GM23338 (cell line): ENCODE measurements around the gene C1QBP. TPM values are rescaled to one million over a fixed set of nuclear protein-coding genes. Genes with fewer than 3 reads are reported as not detected.

Experiments used
- ATAC-seq: fragments of 200-7000 bp; cut with Tn5 transposase; 3 replicates; pipeline ENCODE4 v1.9.1; 2020
- DNase-seq: peaks from one replicate; pipeline ENCODE4 v3.0.0-alpha.2; 2015; ENCODE audit warnings: low spot score
- H2AFZ ChIP-seq: fragments of 200-600 bp; sonication (generic); 2 replicates; pipeline ENCODE4 v1.8.0; 2016; ENCODE audit warnings: antibody characterized with exemption, mild to moderate bottlenecking, moderate library complexity
- H3F3A ChIP-seq: fragments of 200-600 bp; sonication (generic); replicated peaks from 2 replicates; pipeline ENCODE4 v1.8.0; 2017; ENCODE audit warnings: antibody characterized with exemption, mixed run types, low read depth
- H3K27ac ChIP-seq: fragments of 200-600 bp; sonication (generic); 2 replicates; pipeline ENCODE4 v1.6.1; 2016; ENCODE audit warnings: low read depth
- H3K27me3 ChIP-seq: fragments of 200-600 bp; sonication (generic); 2 replicates; pipeline ENCODE4 v1.8.0; 2016; ENCODE audit warnings: mild to moderate bottlenecking, mixed run types, moderate library complexity; ENCODE audit not compliant: insufficient read depth
- H3K36me3 ChIP-seq: fragments of 200-600 bp; sonication (generic); 2 replicates; pipeline ENCODE4 v1.8.0; 2016; ENCODE audit warnings: mild to moderate bottlenecking; ENCODE audit not compliant: insufficient read depth
- H3K4me1 ChIP-seq: fragments of 200-600 bp; sonication (generic); 2 replicates; pipeline ENCODE4 v1.8.0; 2016; ENCODE audit warnings: mild to moderate bottlenecking, moderate library complexity; ENCODE audit not compliant: insufficient read depth
- H3K4me2 ChIP-seq: fragments of 200-600 bp; sonication (generic); 2 replicates; pipeline ENCODE4 v1.7.1; 2017; ENCODE audit warnings: mixed run types
- H3K4me3 ChIP-seq: fragments of 200-600 bp; sonication (generic); 2 replicates; pipeline ENCODE4 v1.6.1; 2016; ENCODE audit warnings: mixed run types
- H3K79me2 ChIP-seq: fragments of 200-600 bp; sonication (generic); replicated peaks from 2 replicates; pipeline ENCODE4 v1.8.0; 2017; ENCODE audit warnings: mild to moderate bottlenecking; ENCODE audit not compliant: insufficient read depth
- H3K9me2 ChIP-seq: fragments of 200-600 bp; sonication (generic); 2 replicates; pipeline ENCODE4 v1.8.0; 2017; ENCODE audit not compliant: insufficient read depth
- H4K20me1 ChIP-seq: fragments of 200-600 bp; sonication (generic); replicated peaks from 2 replicates; pipeline ENCODE4 v1.8.0; 2017; ENCODE audit warnings: mild to moderate bottlenecking; ENCODE audit not compliant: insufficient read depth
- H3K27ac Mint-ChIP-seq: 2 replicates; pipeline ENCODE4 v1.8.0; 2020; ENCODE audit warnings: inconsistent platforms, mild to moderate bottlenecking, moderate library complexity, mixed read lengths
- H3K27me3 Mint-ChIP-seq: 3 replicates; pipeline ENCODE4 v1.8.0; 2022; ENCODE audit warnings: low read depth, mild to moderate bottlenecking, moderate library complexity, mixed read lengths, inconsistent platforms; ENCODE audit not compliant: insufficient read depth, poor library complexity
- H3K36me3 Mint-ChIP-seq: 3 replicates; pipeline ENCODE4 v1.8.0; 2021; ENCODE audit warnings: low read depth, mild to moderate bottlenecking, inconsistent platforms, moderate library complexity, mixed read lengths
- H3K4me1 Mint-ChIP-seq: 3 replicates; pipeline ENCODE4 v1.8.0; 2020; ENCODE audit warnings: mild to moderate bottlenecking, inconsistent platforms, mixed read lengths
- H3K4me3 Mint-ChIP-seq: 3 replicates; pipeline ENCODE4 v1.8.0; 2021; ENCODE audit warnings: moderate library complexity, mild to moderate bottlenecking, inconsistent platforms, mixed read lengths
- H3K9me3 Mint-ChIP-seq: 3 replicates; pipeline ENCODE4 v1.8.0; 2020; ENCODE audit warnings: moderate library complexity, mild to moderate bottlenecking, inconsistent platforms, mixed read lengths
- CREB1 ChIP-seq: fragments of 250-450 bp; sonication (Bioruptor Pico); IDR thresholded peaks from 2 replicates; pipeline ENCODE4 v1.5.0; 2020; ENCODE audit warnings: low read depth, mild to moderate bottlenecking, moderate library complexity
- CTCF ChIP-seq, 2 experiments: fragments of 200-600 bp in 1 of 2; sonication (generic) in 1 of 2; conservative IDR thresholded peaks; 2 replicates each; pipeline versions ENCODE4 v1.5.1 to v1.6.1; 2016 to 2017; ENCODE audit warnings: antibody characterized with exemption in 2 of 2, low read depth in 2 of 2, mild to moderate bottlenecking in 2 of 2, moderate library complexity in 1 of 2
- EZH2 ChIP-seq: fragments of 200-600 bp; sonication (generic); IDR thresholded peaks from one replicate; pipeline ENCODE4 v1.8.0; 2017; ENCODE audit warnings: antibody characterized with exemption, mild to moderate bottlenecking, low read depth; ENCODE audit not compliant: unreplicated experiment
- EZH2phosphoT487 ChIP-seq: fragments of 200-600 bp; sonication (generic); IDR thresholded peaks from one replicate; pipeline ENCODE4 v1.8.1; 2018; ENCODE audit warnings: antibody characterized with exemption; ENCODE audit not compliant: unreplicated experiment
- JUNB ChIP-seq: IDR thresholded peaks from one replicate; pipeline ENCODE4 v1.6.1; 2016; ENCODE audit warnings: antibody characterized with exemption; ENCODE audit not compliant: unreplicated experiment
- NANOG ChIP-seq: IDR thresholded peaks from 2 replicates; pipeline ENCODE4 v1.6.1; 2016; ENCODE audit warnings: antibody characterized with exemption, borderline replicate concordance
- POLR2AphosphoS5 ChIP-seq: IDR thresholded peaks from 2 replicates; pipeline ENCODE4 v1.6.1; 2016; ENCODE audit warnings: antibody characterized with exemption, low read depth
- STAT1 ChIP-seq: IDR thresholded peaks from one replicate; pipeline ENCODE4 v1.6.1; 2016; ENCODE audit warnings: antibody characterized with exemption; ENCODE audit not compliant: unreplicated experiment
- ZNF114 ChIP-seq: fragments of 250-450 bp; sonication (Bioruptor Pico); IDR thresholded peaks from 2 replicates; pipeline ENCODE4 v1.5.0; 2020; ENCODE audit warnings: mild to moderate bottlenecking, moderate library complexity
- long read RNA-seq: library from polyadenylated mRNA; unstranded; transcript quantifications from one replicate; pipeline ENCODE4 v2.0.0, GENCODE V29; 2020; ENCODE audit not compliant: unreplicated experiment
- polyA plus RNA-seq: library from polyadenylated mRNA; unstranded; fragments of >200 nt; fragmentation: Nextera tagmentation; extraction: Ambion mirVana; gene quantifications from 2 replicates; pipeline ENCODE4 v1.2.1, GENCODE V29; 2016
- total RNA-seq: library from RNA; depleted of rRNA; stranded (reverse); fragments of >200 nt; shearing (Covaris generic); gene quantifications from 2 replicates; pipeline ENCODE4 v1.2.3, GENCODE V29; 2014; rRNA removed
- TF ChIP-seq, protein P1 (sequence below): fragments of 250-450 bp; sonication (Bioruptor Pico); IDR thresholded peaks from 2 replicates; pipeline ENCODE4 v1.5.0; 2020; ENCODE audit warnings: mild to moderate bottlenecking, moderate library complexity

The C1QBP gene, protein sequence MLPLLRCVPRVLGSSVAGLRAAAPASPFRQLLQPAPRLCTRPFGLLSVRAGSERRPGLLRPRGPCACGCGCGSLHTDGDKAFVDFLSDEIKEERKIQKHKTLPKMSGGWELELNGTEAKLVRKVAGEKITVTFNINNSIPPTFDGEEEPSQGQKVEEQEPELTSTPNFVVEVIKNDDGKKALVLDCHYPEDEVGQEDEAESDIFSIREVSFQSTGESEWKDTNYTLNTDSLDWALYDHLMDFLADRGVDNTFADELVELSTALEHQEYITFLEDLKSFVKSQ
- total RNA-seq, result 478 and 532 TPM in 2 replicates
- polyA plus RNA-seq, result 671 and 704 TPM in 2 replicates
- long read RNA-seq, transcript C1QBP-201 (6 exons, 1,169 nt), result major isoform, 957 of 986 reads
- long read RNA-seq, partial matches to known transcripts, result 2 of 986 reads
- long read RNA-seq, other reads (novel, unspliced or antisense), result 25 of 986 reads

DNA sequence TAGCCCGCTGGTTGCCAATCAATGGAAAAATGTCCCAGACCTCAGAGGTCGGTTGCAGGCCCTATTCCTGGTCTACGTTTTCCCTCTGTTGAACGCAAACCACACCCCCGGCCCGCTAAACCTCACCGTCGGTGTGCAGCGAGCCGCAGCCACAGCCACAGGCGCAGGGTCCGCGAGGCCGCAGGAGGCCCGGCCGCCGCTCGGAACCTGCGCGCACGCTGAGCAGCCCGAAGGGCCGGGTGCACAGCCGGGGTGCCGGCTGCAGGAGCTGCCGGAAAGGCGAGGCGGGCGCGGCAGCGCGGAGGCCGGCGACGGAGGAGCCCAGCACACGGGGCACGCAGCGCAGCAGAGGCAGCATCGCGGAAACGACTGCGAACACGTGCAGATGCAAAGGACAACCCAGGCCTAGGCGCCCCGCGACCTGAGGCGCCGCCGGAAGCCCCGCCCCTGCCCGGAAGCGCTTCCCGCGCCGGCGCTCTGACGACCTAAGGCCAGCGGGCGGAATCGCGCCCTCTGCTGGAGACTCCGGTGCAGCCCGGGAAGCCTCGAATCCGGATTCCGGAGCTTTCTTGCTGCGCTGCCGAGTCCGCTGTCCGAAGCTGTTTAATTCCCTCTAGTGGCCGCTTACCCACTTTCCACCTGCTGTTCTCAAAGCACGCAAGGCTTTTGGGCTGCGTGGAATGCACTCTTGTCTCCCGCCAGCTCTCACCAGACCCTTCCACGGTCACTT, at the start of gene C1QBP:
C1QBP (minus strand) TSS at position 440 of the 730 bp plus-strand sequence; CDS start at position 358, 82 bp downstream.
- Histone ChIP-seq H2AFZ (peak within 1 kb of the TSS; percentile 65), H3K27me3 (no peaks in the 10 kb centered on the region), H3K36me3 (peaks cover 40% of the 10 kb centered on the region), H3F3A (peaks cover 29% of the 10 kb centered on the region; the same call in 1 of the 2 replicates), H3K79me2 (peaks cover 39% of the 10 kb centered on the region), H3K4me3 (peak within 1 kb of the TSS; percentile 71), H4K20me1 (peaks cover 30% of the 10 kb centered on the region), H3K27ac (peak within 1 kb of the TSS; percentile 80), H3K9me2 (no peaks in the 10 kb centered on the region), H3K4me1 (peaks cover 7% of the 10 kb centered on the region; the same call in 1 of the 2 replicates), H3K4me2 (peak within 1 kb of the TSS; percentile 80)
- ATAC-seq, result peak; percentile 88
- Mint-ChIP-seq H3K4me1 (peaks cover 24% of the 10 kb centered on the region), H3K27me3 (peaks cover 6% of the 10 kb centered on the region), H3K36me3 (peaks cover 60% of the 10 kb centered on the region), H3K4me3 (peak within 1 kb of the TSS; percentile 92), H3K9me3 (no peaks in the 10 kb centered on the region; the same call in 2 of the 3 replicates), H3K27ac (peak within 1 kb of the TSS; percentile 83)
- peak; percentile 96 for DNase-seq
- peak; percentile 55; the same call in 1 of the 2 replicates for TF ChIP-seq CREB1 (CRISPR knock-in tag)
- TF ChIP-seq EZH2phosphoT487, result no peak
- no peak for TF ChIP-seq NANOG
- TF ChIP-seq CTCF (conservative IDR thresholded peaks at IDR 0.05; ENCODE audit: low read depth in 2 of 2), result peak; percentile 81 to 88
- TF ChIP-seq JUNB, result no peak
- TF ChIP-seq ZNF114 (CRISPR knock-in tag), result no peak
- TF ChIP-seq, protein P1, sequence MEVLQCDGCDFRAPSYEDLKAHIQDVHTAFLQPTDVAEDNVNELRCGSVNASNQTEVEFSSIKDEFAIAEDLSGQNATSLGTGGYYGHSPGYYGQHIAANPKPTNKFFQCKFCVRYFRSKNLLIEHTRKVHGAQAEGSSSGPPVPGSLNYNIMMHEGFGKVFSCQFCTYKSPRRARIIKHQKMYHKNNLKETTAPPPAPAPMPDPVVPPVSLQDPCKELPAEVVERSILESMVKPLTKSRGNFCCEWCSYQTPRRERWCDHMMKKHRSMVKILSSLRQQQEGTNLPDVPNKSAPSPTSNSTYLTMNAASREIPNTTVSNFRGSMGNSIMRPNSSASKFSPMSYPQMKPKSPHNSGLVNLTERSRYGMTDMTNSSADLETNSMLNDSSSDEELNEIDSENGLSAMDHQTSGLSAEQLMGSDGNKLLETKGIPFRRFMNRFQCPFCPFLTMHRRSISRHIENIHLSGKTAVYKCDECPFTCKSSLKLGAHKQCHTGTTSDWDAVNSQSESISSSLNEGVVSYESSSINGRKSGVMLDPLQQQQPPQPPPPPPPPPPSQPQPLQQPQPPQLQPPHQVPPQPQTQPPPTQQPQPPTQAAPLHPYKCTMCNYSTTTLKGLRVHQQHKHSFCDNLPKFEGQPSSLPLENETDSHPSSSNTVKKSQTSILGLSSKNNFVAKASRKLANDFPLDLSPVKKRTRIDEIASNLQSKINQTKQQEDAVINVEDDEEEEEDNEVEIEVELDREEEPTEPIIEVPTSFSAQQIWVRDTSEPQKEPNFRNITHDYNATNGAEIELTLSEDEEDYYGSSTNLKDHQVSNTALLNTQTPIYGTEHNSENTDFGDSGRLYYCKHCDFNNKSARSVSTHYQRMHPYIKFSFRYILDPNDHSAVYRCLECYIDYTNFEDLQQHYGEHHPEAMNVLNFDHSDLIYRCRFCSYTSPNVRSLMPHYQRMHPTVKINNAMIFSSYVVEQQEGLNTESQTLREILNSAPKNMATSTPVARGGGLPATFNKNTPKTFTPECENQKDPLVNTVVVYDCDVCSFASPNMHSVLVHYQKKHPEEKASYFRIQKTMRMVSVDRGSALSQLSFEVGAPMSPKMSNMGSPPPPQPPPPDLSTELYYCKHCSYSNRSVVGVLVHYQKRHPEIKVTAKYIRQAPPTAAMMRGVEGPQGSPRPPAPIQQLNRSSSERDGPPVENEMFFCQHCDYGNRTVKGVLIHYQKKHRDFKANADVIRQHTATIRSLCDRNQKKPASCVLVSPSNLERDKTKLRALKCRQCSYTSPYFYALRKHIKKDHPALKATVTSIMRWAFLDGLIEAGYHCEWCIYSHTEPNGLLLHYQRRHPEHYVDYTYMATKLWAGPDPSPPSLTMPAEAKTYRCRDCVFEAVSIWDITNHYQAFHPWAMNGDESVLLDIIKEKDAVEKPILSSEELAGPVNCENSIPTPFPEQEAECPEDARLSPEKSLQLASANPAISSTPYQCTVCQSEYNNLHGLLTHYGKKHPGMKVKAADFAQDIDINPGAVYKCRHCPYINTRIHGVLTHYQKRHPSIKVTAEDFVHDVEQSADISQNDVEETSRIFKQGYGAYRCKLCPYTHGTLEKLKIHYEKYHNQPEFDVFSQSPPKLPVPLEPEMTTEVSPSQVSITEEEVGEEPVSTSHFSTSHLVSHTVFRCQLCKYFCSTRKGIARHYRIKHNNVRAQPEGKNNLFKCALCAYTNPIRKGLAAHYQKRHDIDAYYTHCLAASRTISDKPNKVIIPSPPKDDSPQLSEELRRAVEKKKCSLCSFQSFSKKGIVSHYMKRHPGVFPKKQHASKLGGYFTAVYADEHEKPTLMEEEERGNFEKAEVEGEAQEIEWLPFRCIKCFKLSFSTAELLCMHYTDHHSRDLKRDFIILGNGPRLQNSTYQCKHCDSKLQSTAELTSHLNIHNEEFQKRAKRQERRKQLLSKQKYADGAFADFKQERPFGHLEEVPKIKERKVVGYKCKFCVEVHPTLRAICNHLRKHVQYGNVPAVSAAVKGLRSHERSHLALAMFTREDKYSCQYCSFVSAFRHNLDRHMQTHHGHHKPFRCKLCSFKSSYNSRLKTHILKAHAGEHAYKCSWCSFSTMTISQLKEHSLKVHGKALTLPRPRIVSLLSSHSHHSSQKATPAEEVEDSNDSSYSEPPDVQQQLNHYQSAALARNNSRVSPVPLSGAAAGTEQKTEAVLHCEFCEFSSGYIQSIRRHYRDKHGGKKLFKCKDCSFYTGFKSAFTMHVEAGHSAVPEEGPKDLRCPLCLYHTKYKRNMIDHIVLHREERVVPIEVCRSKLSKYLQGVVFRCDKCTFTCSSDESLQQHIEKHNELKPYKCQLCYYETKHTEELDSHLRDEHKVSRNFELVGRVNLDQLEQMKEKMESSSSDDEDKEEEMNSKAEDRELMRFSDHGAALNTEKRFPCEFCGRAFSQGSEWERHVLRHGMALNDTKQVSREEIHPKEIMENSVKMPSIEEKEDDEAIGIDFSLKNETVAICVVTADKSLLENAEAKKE (CRISPR knock-in tag), result no peak
- peak; percentile 79 for TF ChIP-seq POLR2AphosphoS5
- no peak for TF ChIP-seq EZH2
- no peak for TF ChIP-seq STAT1
